Endothelial cell of umbilical vein (primary cell): ENCODE measurements around the gene C14orf119. TPM values are rescaled to one million over a fixed set of nuclear protein-coding genes. Genes with fewer than 3 reads are reported as not detected.

Experiments
- BruUV-seq: library from RNA; stranded (reverse); fragments of 400-500 nt; replicated peaks from 2 replicates; lab custom pipeline; 2021; lab: Mats Ljungman, UMichigan
- CTCF ChIA-PET: fragments of 300-600, 350-600 bp; sonication (Branson Sonifier 250); formaldehyde crosslinking; loops from one replicate; lab custom pipeline; 2021; ENCODE audit warnings: antibody characterized with exemption, inconsistent platforms; lab: Charles Lee
- POLR2A ChIA-PET: fragments of 300-600, 350-600 bp; sonication (Branson Sonifier 250); formaldehyde crosslinking; loops from one replicate; lab custom pipeline; 2021; ENCODE audit warnings: antibody characterized with exemption, inconsistent platforms; lab: Charles Lee
- DNase-seq: peaks from one replicate; pipeline ENCODE4 v3.0.0-alpha.2; 2011; ENCODE audit warnings: low read depth, low spot score
- FAIRE-seq: peaks from 2 replicates; lab custom pipeline; 2011; peaks lifted over from hg19 to GRCh38; lab: Jason Lieb, UNC
- H2AFZ ChIP-seq: 2 replicates; pipeline ENCODE4 v1.6.0; 2012; ENCODE audit warnings: low read depth, low read length, control low read depth, inconsistent platforms
- H3K27ac ChIP-seq: 2 replicates; pipeline ENCODE4 v1.5.1; 2011; ENCODE audit warnings: low read depth, mild to moderate bottlenecking, control low read depth, low read length, moderate library complexity; ENCODE audit not compliant: insufficient read depth
- H3K27me3 ChIP-seq, 2 experiments: 2 replicates each; pipeline versions ENCODE4 v1.6.0 to v1.6.1; 2011; ENCODE audit warnings: low read length in 2 of 2, mixed read lengths in 1 of 2; ENCODE audit not compliant: control insufficient read depth in 2 of 2, insufficient read depth in 2 of 2
- H3K36me3 ChIP-seq, 2 experiments: 2 replicates in 1 of 2; 3 replicates in 1 of 2; pipeline ENCODE4 v1.5.1; 2011; ENCODE audit warnings: low read length in 2 of 2, mild to moderate bottlenecking in 1 of 2, moderate library complexity in 1 of 2; ENCODE audit not compliant: control insufficient read depth in 2 of 2, insufficient read depth in 2 of 2; ENCODE audit errors: extremely low read depth in 1 of 2
- H3K4me1 ChIP-seq: 3 replicates; pipeline ENCODE4 v1.5.1; 2011; ENCODE audit warnings: mild to moderate bottlenecking, low read length; ENCODE audit not compliant: control insufficient read depth, insufficient read depth; ENCODE audit errors: extremely low read depth
- H3K4me2 ChIP-seq: 2 replicates; pipeline ENCODE4 v1.6.1; 2011; ENCODE audit warnings: low read length, control low read depth, mixed read lengths; ENCODE audit not compliant: insufficient read depth
- H3K4me3 ChIP-seq, 3 experiments: fragments of 200-600 bp in 1 of 3; sonication (generic), shearing (Covaris generic) in 1 of 3; replicated peaks in 1 of 3; 2 replicates each; pipeline ENCODE4 v1.5.1; 2011 to 2016; ENCODE audit warnings: control low read depth in 3 of 3, low read length in 3 of 3, mild to moderate bottlenecking in 2 of 3, inconsistent platforms in 1 of 3, low read depth in 1 of 3, moderate library complexity in 1 of 3; ENCODE audit not compliant: insufficient read depth in 1 of 3
- H3K79me2 ChIP-seq: 2 replicates; pipeline ENCODE4 v1.6.0; 2012; ENCODE audit warnings: low read length, inconsistent platforms; ENCODE audit not compliant: control insufficient read depth, insufficient read depth
- H3K9ac ChIP-seq: replicated peaks from 2 replicates; pipeline ENCODE3; 2011; ENCODE audit warnings: low read length, control low read depth; ENCODE audit not compliant: insufficient read depth; ENCODE audit errors: extremely low read depth
- H3K9me1 ChIP-seq: replicated peaks from 3 replicates; pipeline ENCODE4 v1.6.0; 2011; ENCODE audit warnings: mild to moderate bottlenecking, low read length; ENCODE audit not compliant: control insufficient read depth, insufficient read depth; ENCODE audit errors: extremely low read depth
- H3K9me3 ChIP-seq: replicated peaks from 2 replicates; pipeline ENCODE4 v1.5.1; 2012; ENCODE audit warnings: low read length, inconsistent platforms; ENCODE audit not compliant: control insufficient read depth, insufficient read depth
- H4K20me1 ChIP-seq: replicated peaks from 2 replicates; pipeline ENCODE3; 2011; ENCODE audit warnings: mild to moderate bottlenecking, low read length; ENCODE audit not compliant: control insufficient read depth, insufficient read depth; ENCODE audit errors: extremely low read depth
- EZH2 ChIP-seq: IDR thresholded peaks from 2 replicates; pipeline ENCODE4 v1.6.1; 2012; ENCODE audit warnings: borderline replicate concordance, low read depth, mild to moderate bottlenecking, moderate library complexity, low read length, inconsistent platforms; ENCODE audit not compliant: severe bottlenecking
- FOS ChIP-seq: IDR thresholded peaks from 2 replicates; pipeline ENCODE4 v1.6.1; 2011; ENCODE audit warnings: mild to moderate bottlenecking, low read length, moderate library complexity, borderline replicate concordance; ENCODE audit not compliant: insufficient read depth
- GATA2 ChIP-seq: IDR thresholded peaks from 2 replicates; pipeline ENCODE4 v1.7.0; 2011; ENCODE audit warnings: low read depth, mild to moderate bottlenecking, moderate library complexity, mixed read lengths, low read length; ENCODE audit not compliant: insufficient read length, insufficient read depth
- JUN ChIP-seq: IDR thresholded peaks from 2 replicates; pipeline ENCODE4 v1.6.1; 2011; ENCODE audit warnings: borderline replicate concordance, low read depth; ENCODE audit not compliant: insufficient read length, insufficient read depth
- MYC ChIP-seq: IDR thresholded peaks from one replicate; pipeline ENCODE4 v1.6.1; 2011; ENCODE audit warnings: mild to moderate bottlenecking, low read depth, low read length
- POLR2A ChIP-seq: IDR thresholded peaks from 2 replicates; pipeline ENCODE4 v1.6.1; 2012; ENCODE audit warnings: low read depth, mild to moderate bottlenecking, control low read depth, low read length
- POLR2AphosphoS5 ChIP-seq: IDR thresholded peaks from 2 replicates; pipeline ENCODE4 v1.6.1; 2012; ENCODE audit warnings: low read depth, mild to moderate bottlenecking, control low read depth, low read length, moderate library complexity; ENCODE audit not compliant: insufficient read depth
- dilution Hi-C: fragments of 300-500 bp; cut with MboI; formaldehyde crosslinking; loops from one replicate; pipeline ENCODE4 v1.15.0; 2019; ENCODE audit warnings: low sequenced_read_pairs; ENCODE audit not compliant: extremely low pct_ligation_motif_present
- intact Hi-C: fragments of 100-400 bp; cut with micrococcal nuclease; formaldehyde crosslinking; loops from one replicate; pipeline ENCODE4 v1.10.0; 2022
- polyA plus RNA-seq, 4 experiments: library from polyadenylated mRNA; depleted of rRNA in 3 of 4; stranded (reverse) in 3 of 4; unstranded in 1 of 4; fragments of >200 nt; gene quantifications; 2 replicates each; pipeline versions ENCODE4 v1.2.1 to v1.2.3, GENCODE V29; 2011 to 2012; ENCODE audit warnings: missing spikeins in 1 of 4
- total RNA-seq: library from RNA; stranded (reverse); gene quantifications from 2 replicates; pipeline ENCODE4 v1.2.3, GENCODE V29; 2021
- TF ChIP-seq, protein P1 (sequence below): IDR thresholded peaks from 2 replicates; pipeline ENCODE4 v1.6.1; 2011; ENCODE audit not compliant: insufficient read depth, insufficient read length
- TF ChIP-seq, protein P2 (sequence below), 2 donors: IDR thresholded peaks; 1 replicate in 1 of 2; 2 replicates in 1 of 2; pipeline ENCODE4 v1.5.1; 2011; ENCODE audit warnings: low read length in 2 of 2, mild to moderate bottlenecking in 2 of 2, moderate library complexity in 2 of 2, control low read depth in 1 of 2, inconsistent platforms in 1 of 2, low read depth in 1 of 2; ENCODE audit not compliant: insufficient read depth in 1 of 2; ENCODE audit errors: extremely low read depth in 1 of 2

The C14orf119 gene
- total and polyA plus RNA-seq, 2 donors (not counting 3 experiments of a cell fraction or from before 2014, with no cell fraction given) = 58.3 to 60.5 TPM

DNA sequence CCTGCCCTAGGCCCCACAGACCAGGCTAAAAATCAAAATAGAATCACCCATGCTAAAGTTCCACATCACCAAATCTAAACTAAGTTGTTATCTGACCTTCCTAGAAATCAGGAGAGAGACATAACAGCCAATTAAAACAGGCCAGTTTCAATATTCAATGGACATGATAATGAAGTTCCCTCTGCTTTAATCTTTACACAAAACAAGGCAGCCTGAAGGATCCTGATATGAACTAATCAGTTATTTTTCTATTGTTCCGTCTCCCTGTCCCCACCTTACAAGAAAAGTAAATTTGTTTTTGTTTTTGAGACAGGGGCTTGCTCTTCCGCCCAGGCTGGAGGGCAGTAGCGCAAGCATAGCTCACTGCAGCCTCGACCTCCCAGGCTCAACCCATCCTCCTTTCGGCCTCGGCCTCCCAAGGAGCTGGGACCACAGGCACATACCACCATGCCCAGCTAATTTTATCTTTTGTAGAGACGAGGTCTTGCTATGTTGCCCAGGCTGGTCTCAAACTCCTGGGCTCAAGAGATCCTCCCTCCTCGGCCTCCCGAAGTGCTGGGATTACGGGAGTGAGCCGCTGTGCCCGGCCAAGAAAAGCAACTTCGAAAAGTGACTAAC lies 29.1 kb downstream of the C14orf119 start:
- dilution Hi-C loops (no loop called here), intact Hi-C loops (no loop called here)
- H3K4me1 ChIP-seq = peaks cover 30% of the 10 kb centered on the region
- TF ChIP-seq EZH2 = no peak
- TF ChIP-seq, protein P1, sequence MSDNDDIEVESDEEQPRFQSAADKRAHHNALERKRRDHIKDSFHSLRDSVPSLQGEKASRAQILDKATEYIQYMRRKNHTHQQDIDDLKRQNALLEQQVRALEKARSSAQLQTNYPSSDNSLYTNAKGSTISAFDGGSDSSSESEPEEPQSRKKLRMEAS = no peak
- no peak for TF ChIP-seq MYC
- no peak for TF ChIP-seq POLR2A
- TF ChIP-seq, protein P2, sequence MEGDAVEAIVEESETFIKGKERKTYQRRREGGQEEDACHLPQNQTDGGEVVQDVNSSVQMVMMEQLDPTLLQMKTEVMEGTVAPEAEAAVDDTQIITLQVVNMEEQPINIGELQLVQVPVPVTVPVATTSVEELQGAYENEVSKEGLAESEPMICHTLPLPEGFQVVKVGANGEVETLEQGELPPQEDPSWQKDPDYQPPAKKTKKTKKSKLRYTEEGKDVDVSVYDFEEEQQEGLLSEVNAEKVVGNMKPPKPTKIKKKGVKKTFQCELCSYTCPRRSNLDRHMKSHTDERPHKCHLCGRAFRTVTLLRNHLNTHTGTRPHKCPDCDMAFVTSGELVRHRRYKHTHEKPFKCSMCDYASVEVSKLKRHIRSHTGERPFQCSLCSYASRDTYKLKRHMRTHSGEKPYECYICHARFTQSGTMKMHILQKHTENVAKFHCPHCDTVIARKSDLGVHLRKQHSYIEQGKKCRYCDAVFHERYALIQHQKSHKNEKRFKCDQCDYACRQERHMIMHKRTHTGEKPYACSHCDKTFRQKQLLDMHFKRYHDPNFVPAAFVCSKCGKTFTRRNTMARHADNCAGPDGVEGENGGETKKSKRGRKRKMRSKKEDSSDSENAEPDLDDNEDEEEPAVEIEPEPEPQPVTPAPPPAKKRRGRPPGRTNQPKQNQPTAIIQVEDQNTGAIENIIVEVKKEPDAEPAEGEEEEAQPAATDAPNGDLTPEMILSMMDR (IDR thresholded peaks at IDR 0.05; ENCODE audit: extremely low read depth in 1 of 2, insufficient read depth in 1 of 2, low read depth in 1 of 2, low read length in 2 of 2) = no peak
- TF ChIP-seq FOS = no peak
- no peak for TF ChIP-seq GATA2
- no peak for TF ChIP-seq POLR2AphosphoS5
- TF ChIP-seq JUN = no peak
- POLR2A ChIA-PET = interaction anchor here (0.7 kb wide), 1 partner anchor 70 kb away, joined by 3 read pairs; no protein-coding TSS in a partner anchor
- no peaks in the 10 kb centered on the region for H3K9me3 ChIP-seq
- H3K4me3 ChIP-seq = no peak overlapping the region
- H3K27me3 ChIP-seq = no peaks in the 10 kb centered on the region
- H2AFZ ChIP-seq = no peak overlapping the region
- no peaks in the 10 kb centered on the region for H3K9me1 ChIP-seq
- H4K20me1 ChIP-seq = no peaks in the 10 kb centered on the region
- no peaks in the 10 kb centered on the region for H3K79me2 ChIP-seq
- no TSS peak for BruUV-seq
- no peak overlapping the region for H3K27ac ChIP-seq
- CTCF ChIA-PET = interaction anchor here (0.7 to 14.5 kb wide), 4 partner anchors 15 to 55 kb away, joined by 4 to 1289 read pairs (median 5); partner anchors contain the start of genes ACIN1 and SLC7A8
- no peak overlapping the region for H3K9ac ChIP-seq
- no peaks in the 10 kb centered on the region for H3K36me3 ChIP-seq
- DNase-seq (no peak), FAIRE-seq (no peak)
- H3K4me2 ChIP-seq = no peak overlapping the region
